Panc1 (cell line): ENCODE results near the gene ERF.

ENCODE experiments used
- CTCF ChIP-seq: fragments of 450-650 bp; IDR thresholded peaks from 2 replicates; pipeline ENCODE4 v1.5.1; 2017; ENCODE audit warnings: mild to moderate bottlenecking
- POLR2AphosphoS5 ChIP-seq: IDR thresholded peaks from 2 replicates; pipeline ENCODE4 v1.6.1; 2012; ENCODE audit warnings: mild to moderate bottlenecking, low read depth, low read length, moderate library complexity
- SIN3A ChIP-seq: IDR thresholded peaks from 2 replicates; pipeline ENCODE4 v1.6.1; 2012; ENCODE audit warnings: low read depth, mild to moderate bottlenecking, low read length, moderate library complexity, borderline replicate concordance; ENCODE audit not compliant: insufficient read depth
- TCF7L2 ChIP-seq: IDR thresholded peaks from 2 replicates; pipeline ENCODE4 v1.6.1; 2011; ENCODE audit warnings: mild to moderate bottlenecking, low read depth, low read length, inconsistent platforms
- TF ChIP-seq, protein P1 (sequence below), 2 experiments: IDR thresholded peaks; 2 replicates each; pipeline ENCODE4 v1.6.1; 2011 to 2012; ENCODE audit warnings: low read depth in 2 of 2, control low read depth in 1 of 2, low read length in 1 of 2, mild to moderate bottlenecking in 1 of 2, moderate library complexity in 1 of 2; ENCODE audit not compliant: insufficient read depth in 1 of 2

- no peak for TF ChIP-seq CTCF
- TF ChIP-seq, protein P1, sequence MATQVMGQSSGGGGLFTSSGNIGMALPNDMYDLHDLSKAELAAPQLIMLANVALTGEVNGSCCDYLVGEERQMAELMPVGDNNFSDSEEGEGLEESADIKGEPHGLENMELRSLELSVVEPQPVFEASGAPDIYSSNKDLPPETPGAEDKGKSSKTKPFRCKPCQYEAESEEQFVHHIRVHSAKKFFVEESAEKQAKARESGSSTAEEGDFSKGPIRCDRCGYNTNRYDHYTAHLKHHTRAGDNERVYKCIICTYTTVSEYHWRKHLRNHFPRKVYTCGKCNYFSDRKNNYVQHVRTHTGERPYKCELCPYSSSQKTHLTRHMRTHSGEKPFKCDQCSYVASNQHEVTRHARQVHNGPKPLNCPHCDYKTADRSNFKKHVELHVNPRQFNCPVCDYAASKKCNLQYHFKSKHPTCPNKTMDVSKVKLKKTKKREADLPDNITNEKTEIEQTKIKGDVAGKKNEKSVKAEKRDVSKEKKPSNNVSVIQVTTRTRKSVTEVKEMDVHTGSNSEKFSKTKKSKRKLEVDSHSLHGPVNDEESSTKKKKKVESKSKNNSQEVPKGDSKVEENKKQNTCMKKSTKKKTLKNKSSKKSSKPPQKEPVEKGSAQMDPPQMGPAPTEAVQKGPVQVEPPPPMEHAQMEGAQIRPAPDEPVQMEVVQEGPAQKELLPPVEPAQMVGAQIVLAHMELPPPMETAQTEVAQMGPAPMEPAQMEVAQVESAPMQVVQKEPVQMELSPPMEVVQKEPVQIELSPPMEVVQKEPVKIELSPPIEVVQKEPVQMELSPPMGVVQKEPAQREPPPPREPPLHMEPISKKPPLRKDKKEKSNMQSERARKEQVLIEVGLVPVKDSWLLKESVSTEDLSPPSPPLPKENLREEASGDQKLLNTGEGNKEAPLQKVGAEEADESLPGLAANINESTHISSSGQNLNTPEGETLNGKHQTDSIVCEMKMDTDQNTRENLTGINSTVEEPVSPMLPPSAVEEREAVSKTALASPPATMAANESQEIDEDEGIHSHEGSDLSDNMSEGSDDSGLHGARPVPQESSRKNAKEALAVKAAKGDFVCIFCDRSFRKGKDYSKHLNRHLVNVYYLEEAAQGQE (IDR thresholded peaks at IDR 0.05; ENCODE audit: insufficient read depth in 1 of 2, low read depth in 2 of 2, low read length in 1 of 2) = no peak
- TF ChIP-seq POLR2AphosphoS5 = no peak
- TF ChIP-seq SIN3A = no peak
- TF ChIP-seq TCF7L2 = no peak
Measured at GRCh38 chr19:42250666-42251531, 4.0 kb downstream of the ERF start.
